ENCODE results near the gene RBM34. TPM values are rescaled to one million over a fixed set of nuclear protein-coding genes. Genes with fewer than 3 reads are reported as not detected.

The RBM34 gene
- total RNA-seq, 1 experiment from 2014 or later = 104 TPM

DNA sequence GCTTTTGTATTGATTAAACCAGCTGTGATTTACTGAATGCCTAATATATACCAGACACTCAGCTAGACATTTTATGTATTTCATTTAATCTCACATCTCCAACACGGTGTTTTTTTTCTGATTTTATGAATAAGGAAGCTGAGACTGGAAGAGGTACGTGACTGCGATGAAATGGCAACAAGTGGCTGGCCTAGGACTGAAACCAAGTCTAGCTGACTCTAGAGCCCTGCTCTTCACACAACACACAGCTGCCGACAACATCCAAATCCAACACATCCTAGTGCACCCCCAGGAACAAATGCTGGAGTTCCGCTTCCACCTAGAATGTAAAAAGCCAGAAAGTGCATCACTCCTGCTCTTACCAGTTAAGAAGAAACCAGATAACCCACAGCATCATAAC, 21.7 kb downstream of the RBM34 start:
- H3K9me3 ChIP-seq (ENCODE audit: control insufficient read depth, insufficient read depth, low read depth, low read length) = no peaks in the 10 kb centered on the region
- no peaks in the 10 kb centered on the region for H3K4me1 ChIP-seq (ENCODE audit: control insufficient read depth, insufficient read depth, low read length)
- H3K4me3 ChIP-seq (ENCODE audit: low read depth in 2 of 2, low read length in 2 of 2) = no peak overlapping the region
- DNase-seq (ENCODE audit: low read depth, low spot score) (no peak), ATAC-seq (no peak)
- no TSS peak for BruUV-seq (replicated peaks)
- intact Hi-C loops (cut with micrococcal nuclease; ENCODE audit: unreplicated experiment) = no loop called here
- no peak overlapping the region for H3K27ac ChIP-seq (ENCODE audit: low read length)
- CTCF ChIA-PET = no interaction called here
- no peak for TF ChIP-seq POLR2AphosphoS5 (IDR thresholded peaks at IDR 0.05; ENCODE audit: low read depth, low read length)
- no peak for TF ChIP-seq SIN3A (IDR thresholded peaks at IDR 0.05; ENCODE audit: borderline replicate concordance, insufficient read depth, low read depth, low read length)
- TF ChIP-seq TCF7L2 (IDR thresholded peaks at IDR 0.05; ENCODE audit: low read depth, low read length) = no peak
- TF ChIP-seq, protein P1, sequence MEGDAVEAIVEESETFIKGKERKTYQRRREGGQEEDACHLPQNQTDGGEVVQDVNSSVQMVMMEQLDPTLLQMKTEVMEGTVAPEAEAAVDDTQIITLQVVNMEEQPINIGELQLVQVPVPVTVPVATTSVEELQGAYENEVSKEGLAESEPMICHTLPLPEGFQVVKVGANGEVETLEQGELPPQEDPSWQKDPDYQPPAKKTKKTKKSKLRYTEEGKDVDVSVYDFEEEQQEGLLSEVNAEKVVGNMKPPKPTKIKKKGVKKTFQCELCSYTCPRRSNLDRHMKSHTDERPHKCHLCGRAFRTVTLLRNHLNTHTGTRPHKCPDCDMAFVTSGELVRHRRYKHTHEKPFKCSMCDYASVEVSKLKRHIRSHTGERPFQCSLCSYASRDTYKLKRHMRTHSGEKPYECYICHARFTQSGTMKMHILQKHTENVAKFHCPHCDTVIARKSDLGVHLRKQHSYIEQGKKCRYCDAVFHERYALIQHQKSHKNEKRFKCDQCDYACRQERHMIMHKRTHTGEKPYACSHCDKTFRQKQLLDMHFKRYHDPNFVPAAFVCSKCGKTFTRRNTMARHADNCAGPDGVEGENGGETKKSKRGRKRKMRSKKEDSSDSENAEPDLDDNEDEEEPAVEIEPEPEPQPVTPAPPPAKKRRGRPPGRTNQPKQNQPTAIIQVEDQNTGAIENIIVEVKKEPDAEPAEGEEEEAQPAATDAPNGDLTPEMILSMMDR (IDR thresholded peaks at IDR 0.05) = no peak
- TF ChIP-seq, protein P2, sequence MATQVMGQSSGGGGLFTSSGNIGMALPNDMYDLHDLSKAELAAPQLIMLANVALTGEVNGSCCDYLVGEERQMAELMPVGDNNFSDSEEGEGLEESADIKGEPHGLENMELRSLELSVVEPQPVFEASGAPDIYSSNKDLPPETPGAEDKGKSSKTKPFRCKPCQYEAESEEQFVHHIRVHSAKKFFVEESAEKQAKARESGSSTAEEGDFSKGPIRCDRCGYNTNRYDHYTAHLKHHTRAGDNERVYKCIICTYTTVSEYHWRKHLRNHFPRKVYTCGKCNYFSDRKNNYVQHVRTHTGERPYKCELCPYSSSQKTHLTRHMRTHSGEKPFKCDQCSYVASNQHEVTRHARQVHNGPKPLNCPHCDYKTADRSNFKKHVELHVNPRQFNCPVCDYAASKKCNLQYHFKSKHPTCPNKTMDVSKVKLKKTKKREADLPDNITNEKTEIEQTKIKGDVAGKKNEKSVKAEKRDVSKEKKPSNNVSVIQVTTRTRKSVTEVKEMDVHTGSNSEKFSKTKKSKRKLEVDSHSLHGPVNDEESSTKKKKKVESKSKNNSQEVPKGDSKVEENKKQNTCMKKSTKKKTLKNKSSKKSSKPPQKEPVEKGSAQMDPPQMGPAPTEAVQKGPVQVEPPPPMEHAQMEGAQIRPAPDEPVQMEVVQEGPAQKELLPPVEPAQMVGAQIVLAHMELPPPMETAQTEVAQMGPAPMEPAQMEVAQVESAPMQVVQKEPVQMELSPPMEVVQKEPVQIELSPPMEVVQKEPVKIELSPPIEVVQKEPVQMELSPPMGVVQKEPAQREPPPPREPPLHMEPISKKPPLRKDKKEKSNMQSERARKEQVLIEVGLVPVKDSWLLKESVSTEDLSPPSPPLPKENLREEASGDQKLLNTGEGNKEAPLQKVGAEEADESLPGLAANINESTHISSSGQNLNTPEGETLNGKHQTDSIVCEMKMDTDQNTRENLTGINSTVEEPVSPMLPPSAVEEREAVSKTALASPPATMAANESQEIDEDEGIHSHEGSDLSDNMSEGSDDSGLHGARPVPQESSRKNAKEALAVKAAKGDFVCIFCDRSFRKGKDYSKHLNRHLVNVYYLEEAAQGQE (IDR thresholded peaks at IDR 0.05; ENCODE audit: insufficient read depth in 1 of 2, low read depth in 2 of 2, low read length in 1 of 2) = no peak
- peaks cover 36% of the 10 kb centered on the region for H3K36me3 ChIP-seq (ENCODE audit: control insufficient read depth, insufficient read depth, low read length)
- POLR2A ChIA-PET = no interaction called here
- H3K27me3 ChIP-seq (ENCODE audit: control insufficient read depth, insufficient read depth, low read length) = no peaks in the 10 kb centered on the region
- in situ Hi-C loops (cut with HindIII; ENCODE audit: low pct_unique_long_range_greater_than_20kb, low sequenced_read_pairs) = no loop called here

DNA sequence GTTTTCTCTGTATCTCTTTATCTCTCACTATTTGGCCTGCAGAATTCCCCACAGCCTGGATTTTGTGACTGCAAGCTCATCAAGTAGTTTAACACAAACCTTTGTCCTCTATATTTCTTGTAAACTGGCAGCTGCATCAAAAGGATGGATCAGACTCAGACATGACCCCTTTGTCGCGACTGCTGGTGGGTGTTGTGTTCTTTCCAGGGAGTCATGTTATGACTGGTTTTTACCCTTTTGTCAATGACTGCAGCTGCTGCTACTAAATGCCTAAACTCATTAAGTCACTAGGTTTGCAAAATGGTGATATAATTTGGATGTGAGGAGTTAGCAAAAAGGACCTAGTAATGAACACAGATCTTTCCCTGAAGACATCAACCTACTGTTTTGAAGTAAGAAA, 22.2 kb downstream of the RBM34 start:
- ATAC-seq (no peak), DNase-seq (ENCODE audit: low read depth, low spot score) (no peak)
- Histone ChIP-seq H3K4me1 (ENCODE audit: control insufficient read depth, insufficient read depth, low read length) (no peaks in the 10 kb centered on the region), H3K27ac (ENCODE audit: low read length) (no peak overlapping the region), H3K36me3 (ENCODE audit: control insufficient read depth, insufficient read depth, low read length) (peaks cover 36% of the 10 kb centered on the region), H3K9me3 (ENCODE audit: control insufficient read depth, insufficient read depth, low read depth, low read length) (no peaks in the 10 kb centered on the region), H3K27me3 (ENCODE audit: control insufficient read depth, insufficient read depth, low read length) (no peaks in the 10 kb centered on the region), H3K4me3 (ENCODE audit: low read depth in 2 of 2, low read length in 2 of 2) (no peak overlapping the region)
- intact Hi-C loops (cut with micrococcal nuclease; ENCODE audit: unreplicated experiment) = no loop called here
- in situ Hi-C loops (cut with HindIII; ENCODE audit: low pct_unique_long_range_greater_than_20kb, low sequenced_read_pairs) = no loop called here
- BruUV-seq (replicated peaks) = no TSS peak
- CTCF ChIA-PET = no interaction called here
- POLR2A ChIA-PET = no interaction called here
- TF ChIP-seq POLR2AphosphoS5 (IDR thresholded peaks at IDR 0.05; ENCODE audit: low read depth, low read length) = no peak
- TF ChIP-seq, protein P2 (IDR thresholded peaks at IDR 0.05; ENCODE audit: insufficient read depth in 1 of 2, low read depth in 2 of 2, low read length in 1 of 2) = no peak
- TF ChIP-seq, protein P1 (IDR thresholded peaks at IDR 0.05) = no peak
- TF ChIP-seq SIN3A (IDR thresholded peaks at IDR 0.05; ENCODE audit: borderline replicate concordance, insufficient read depth, low read depth, low read length) = no peak
- no peak for TF ChIP-seq TCF7L2 (IDR thresholded peaks at IDR 0.05; ENCODE audit: low read depth, low read length)

Measured in Panc1 (cell line).